ENCODE measurements around the gene ADIPOR2. TPM values are rescaled to one million over a fixed set of nuclear protein-coding genes. Genes with fewer than 3 reads are reported as not detected.

Gene ADIPOR2, protein sequence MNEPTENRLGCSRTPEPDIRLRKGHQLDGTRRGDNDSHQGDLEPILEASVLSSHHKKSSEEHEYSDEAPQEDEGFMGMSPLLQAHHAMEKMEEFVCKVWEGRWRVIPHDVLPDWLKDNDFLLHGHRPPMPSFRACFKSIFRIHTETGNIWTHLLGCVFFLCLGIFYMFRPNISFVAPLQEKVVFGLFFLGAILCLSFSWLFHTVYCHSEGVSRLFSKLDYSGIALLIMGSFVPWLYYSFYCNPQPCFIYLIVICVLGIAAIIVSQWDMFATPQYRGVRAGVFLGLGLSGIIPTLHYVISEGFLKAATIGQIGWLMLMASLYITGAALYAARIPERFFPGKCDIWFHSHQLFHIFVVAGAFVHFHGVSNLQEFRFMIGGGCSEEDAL
- 54.0 TPM for total RNA-seq

DNA sequence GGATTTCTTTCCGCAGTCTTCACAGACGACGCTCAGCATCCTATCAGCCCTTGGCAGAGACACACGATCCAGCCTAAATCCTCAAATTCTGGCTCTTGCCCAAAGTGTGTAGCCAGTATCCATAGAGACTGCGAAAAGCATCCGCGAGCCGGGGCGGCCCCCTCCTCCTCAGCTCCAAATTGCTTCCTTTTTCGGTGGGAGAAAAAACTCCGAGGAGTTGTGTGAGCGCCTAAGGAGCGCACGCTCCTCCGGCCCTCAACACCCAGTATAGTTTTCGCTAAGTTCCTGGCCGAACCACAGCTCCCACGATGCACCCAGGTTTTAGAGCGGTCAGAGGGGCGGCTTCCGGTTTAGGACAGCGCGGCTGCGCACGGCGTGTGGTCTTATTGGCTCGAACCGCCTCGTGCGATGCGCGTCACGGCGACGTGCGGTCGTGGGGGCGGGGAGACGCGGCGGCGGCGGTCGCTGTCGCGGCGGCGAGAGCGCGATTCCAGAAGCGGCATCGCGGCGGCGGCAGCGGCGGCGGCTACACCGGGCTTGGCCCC, at the start of gene ADIPOR2:
ADIPOR2 (plus strand) TSS at position 493 of the 545 bp plus-strand sequence. CDS start 63,274 bp downstream, outside the sequence.
- peak in 1 of 2 donors; percentile 96 for DNase-seq (ENCODE audit: extremely low spot score in 2 of 2)
- peak within 1 kb of the TSS; percentile 81 to 99 for H3K4me3 ChIP-seq
- TF ChIP-seq POLR2AphosphoS5 (IDR thresholded peaks at IDR 0.05; ENCODE audit: insufficient read depth in 1 of 2, low read depth in 1 of 2) (peak; percentile 94), POLR2A (IDR thresholded peaks at IDR 0.05) (peak in 1 of 2 donors; percentile 83)
- TF ChIP-seq, protein P1, sequence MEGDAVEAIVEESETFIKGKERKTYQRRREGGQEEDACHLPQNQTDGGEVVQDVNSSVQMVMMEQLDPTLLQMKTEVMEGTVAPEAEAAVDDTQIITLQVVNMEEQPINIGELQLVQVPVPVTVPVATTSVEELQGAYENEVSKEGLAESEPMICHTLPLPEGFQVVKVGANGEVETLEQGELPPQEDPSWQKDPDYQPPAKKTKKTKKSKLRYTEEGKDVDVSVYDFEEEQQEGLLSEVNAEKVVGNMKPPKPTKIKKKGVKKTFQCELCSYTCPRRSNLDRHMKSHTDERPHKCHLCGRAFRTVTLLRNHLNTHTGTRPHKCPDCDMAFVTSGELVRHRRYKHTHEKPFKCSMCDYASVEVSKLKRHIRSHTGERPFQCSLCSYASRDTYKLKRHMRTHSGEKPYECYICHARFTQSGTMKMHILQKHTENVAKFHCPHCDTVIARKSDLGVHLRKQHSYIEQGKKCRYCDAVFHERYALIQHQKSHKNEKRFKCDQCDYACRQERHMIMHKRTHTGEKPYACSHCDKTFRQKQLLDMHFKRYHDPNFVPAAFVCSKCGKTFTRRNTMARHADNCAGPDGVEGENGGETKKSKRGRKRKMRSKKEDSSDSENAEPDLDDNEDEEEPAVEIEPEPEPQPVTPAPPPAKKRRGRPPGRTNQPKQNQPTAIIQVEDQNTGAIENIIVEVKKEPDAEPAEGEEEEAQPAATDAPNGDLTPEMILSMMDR (IDR thresholded peaks at IDR 0.05): no peak
- H3K36me3 ChIP-seq: no peaks in the 10 kb centered on the region
- intact Hi-C loops (cut with DNase I): no loop called here
- no peaks in the 10 kb centered on the region for H3K9me3 ChIP-seq
- H3K27me3 ChIP-seq: no peaks in the 10 kb centered on the region
- H3K4me1 ChIP-seq: peaks cover 27% of the 10 kb centered on the region
- H3K27ac ChIP-seq: peak within 1 kb of the TSS; percentile 98

DNA sequence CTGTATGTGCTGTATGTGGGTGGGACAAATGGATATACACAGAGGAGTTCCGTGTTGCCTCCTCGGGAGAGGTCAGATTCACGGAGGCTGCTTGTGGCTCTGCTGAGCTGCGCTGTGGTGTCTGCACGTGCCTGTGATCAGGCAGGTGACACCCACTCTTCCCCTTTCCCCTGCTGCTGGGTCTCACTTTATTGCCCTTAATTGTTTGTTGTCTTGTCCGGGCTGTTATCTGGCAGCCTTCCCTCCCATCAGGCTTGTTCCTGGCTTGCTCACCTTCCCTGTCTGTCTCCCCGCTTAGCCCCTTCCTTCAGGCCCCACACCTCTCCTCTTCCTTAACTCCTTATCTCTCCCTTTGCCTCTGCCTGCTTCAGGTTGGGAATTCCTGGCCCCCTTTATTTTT, 48.4 kb upstream of the ADIPOR2 start:
- DNase-seq (ENCODE audit: extremely low spot score in 2 of 2): no peak
- no peak overlapping the region for H3K4me3 ChIP-seq
- H3K27me3 ChIP-seq: no peaks in the 10 kb centered on the region
- no peaks in the 10 kb centered on the region for H3K9me3 ChIP-seq
- peaks cover 14% of the 10 kb centered on the region for H3K4me1 ChIP-seq
- H3K36me3 ChIP-seq: no peaks in the 10 kb centered on the region
- TF ChIP-seq POLR2A (IDR thresholded peaks at IDR 0.05) (no peak), POLR2AphosphoS5 (IDR thresholded peaks at IDR 0.05; ENCODE audit: insufficient read depth in 1 of 2, low read depth in 1 of 2) (no peak)
- TF ChIP-seq, protein P1 (IDR thresholded peaks at IDR 0.05): no peak
- H3K27ac ChIP-seq: no peak overlapping the region
- intact Hi-C loops (cut with DNase I): no loop called here

DNA sequence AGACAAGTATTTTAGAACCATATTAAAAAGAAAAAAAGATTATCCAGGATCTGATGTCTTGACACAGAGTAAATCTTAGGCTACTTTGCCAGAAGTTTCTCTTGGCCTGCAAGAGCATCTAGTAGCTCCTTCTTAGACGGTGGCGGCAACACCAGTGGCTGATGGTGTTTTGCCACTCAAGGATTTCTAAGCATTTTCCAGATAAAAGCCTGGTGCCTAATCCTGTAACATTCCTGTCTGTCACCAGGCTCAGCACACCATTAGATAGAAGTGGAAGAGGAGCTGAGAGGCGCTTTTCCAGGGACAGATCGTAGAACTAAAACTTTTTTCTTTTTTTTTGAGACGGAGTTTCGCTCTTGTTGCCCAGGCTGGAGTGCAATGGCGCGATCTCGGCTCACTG, 47.8 kb upstream of the ADIPOR2 start:
- no peak for DNase-seq (ENCODE audit: extremely low spot score in 2 of 2)
- TF ChIP-seq POLR2A (IDR thresholded peaks at IDR 0.05) (no peak), POLR2AphosphoS5 (IDR thresholded peaks at IDR 0.05; ENCODE audit: insufficient read depth in 1 of 2, low read depth in 1 of 2) (no peak)
- TF ChIP-seq, protein P1 (IDR thresholded peaks at IDR 0.05): no peak
- Histone ChIP-seq H3K36me3 (no peaks in the 10 kb centered on the region), H3K27me3 (no peaks in the 10 kb centered on the region), H3K9me3 (no peaks in the 10 kb centered on the region), H3K27ac (no peak overlapping the region), H3K4me3 (no peak overlapping the region), H3K4me1 (peaks cover 14% of the 10 kb centered on the region)
- intact Hi-C loops (cut with DNase I): no loop called here

DNA sequence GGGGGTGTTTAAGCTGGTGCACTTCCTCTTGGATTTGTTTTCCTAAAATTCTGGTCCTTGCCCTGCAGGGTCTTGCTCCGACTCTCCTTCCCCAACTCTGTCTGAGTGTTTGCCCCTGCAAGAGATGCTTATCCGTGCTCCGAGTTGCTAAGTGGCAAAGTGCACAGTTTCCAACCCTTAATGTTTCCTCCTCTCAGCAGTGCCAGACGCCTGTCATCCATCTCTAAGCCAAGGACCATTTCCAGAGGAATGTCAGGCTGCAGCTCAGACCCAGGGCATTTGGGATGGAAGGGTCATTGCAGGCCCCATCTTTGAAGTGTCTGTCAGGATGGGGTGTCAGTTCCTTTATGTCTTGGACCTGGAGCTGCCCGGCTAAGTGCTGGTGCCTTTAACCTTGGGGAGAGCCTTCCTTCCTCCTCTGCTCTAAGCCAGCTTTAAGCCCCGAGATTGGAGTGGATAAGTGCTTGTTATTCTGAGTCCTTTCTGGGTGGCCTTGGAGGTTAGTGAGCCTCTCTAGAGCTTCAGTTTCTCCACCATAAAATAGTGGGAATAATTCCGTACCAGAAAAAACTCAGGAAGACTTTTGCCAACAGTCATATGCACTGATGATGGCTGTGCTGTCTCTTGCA, 46.9 kb upstream of the ADIPOR2 start:
- H3K4me1 ChIP-seq: peaks cover 14% of the 10 kb centered on the region
- DNase-seq (ENCODE audit: extremely low spot score in 2 of 2): no peak
- intact Hi-C loops (cut with DNase I): no loop called here
- no peak overlapping the region for H3K4me3 ChIP-seq
- no peaks in the 10 kb centered on the region for H3K36me3 ChIP-seq
- no peak overlapping the region for H3K27ac ChIP-seq
- TF ChIP-seq POLR2AphosphoS5 (IDR thresholded peaks at IDR 0.05; ENCODE audit: insufficient read depth in 1 of 2, low read depth in 1 of 2) (no peak), POLR2A (IDR thresholded peaks at IDR 0.05) (no peak)
- TF ChIP-seq, protein P1 (IDR thresholded peaks at IDR 0.05): no peak
- no peaks in the 10 kb centered on the region for H3K9me3 ChIP-seq
- no peaks in the 10 kb centered on the region for H3K27me3 ChIP-seq
